Measurements from ENCODE around the gene DCBLD1. TPM values are rescaled to one million over a fixed set of nuclear protein-coding genes. Genes with fewer than 3 reads are reported as not detected.

DCBLD1 gene
- total RNA-seq, 1 donor from 2014 or later: 9.1 TPM

GRCh38 chr6:117552618-117553017 is 70.1 kb downstream of the DCBLD1 start:
- H3K27me3 Mint-ChIP-seq (ENCODE audit: low read depth): no peaks in the 10 kb centered on the region
- H3K27ac Mint-ChIP-seq (ENCODE audit: unreplicated experiment): no peak overlapping the region
- peaks cover 4% of the 10 kb centered on the region for H3K4me1 Mint-ChIP-seq
- TF ChIP-seq CTCF (conservative IDR thresholded peaks at IDR 0.05): no peak
- no peaks in the 10 kb centered on the region for H3K9me3 Mint-ChIP-seq
- no peak for DNase-seq (ENCODE audit: low read depth, low spot score)
- no peaks in the 10 kb centered on the region for H3K36me3 Mint-ChIP-seq (ENCODE audit: low read depth)
- no peak overlapping the region for H3K4me3 Mint-ChIP-seq

- no peak for DNase-seq (ENCODE audit: low read depth, low spot score)
- no peak for TF ChIP-seq CTCF (conservative IDR thresholded peaks at IDR 0.05)
- Mint-ChIP-seq H3K27me3 (ENCODE audit: low read depth) (no peaks in the 10 kb centered on the region), H3K9me3 (no peaks in the 10 kb centered on the region), H3K4me1 (peaks cover 4% of the 10 kb centered on the region), H3K27ac (ENCODE audit: unreplicated experiment) (no peak overlapping the region), H3K4me3 (no peak overlapping the region), H3K36me3 (ENCODE audit: low read depth) (no peaks in the 10 kb centered on the region)
Observed at GRCh38 chr6:117553142-117553541, 70.7 kb downstream of the DCBLD1 start.

GRCh38 chr6:117555262-117555849 is 72.9 kb downstream of the DCBLD1 start:
- TF ChIP-seq CTCF (conservative IDR thresholded peaks at IDR 0.05): no peak

GRCh38 chr6:117555882-117556498 is 73.5 kb downstream of the DCBLD1 start:
- DNase-seq (ENCODE audit: low read depth, low spot score): peak; percentile 62
- Mint-ChIP-seq H3K4me1 (peaks cover 4% of the 10 kb centered on the region), H3K4me3 (no peak overlapping the region), H3K36me3 (ENCODE audit: low read depth) (no peaks in the 10 kb centered on the region), H3K9me3 (no peaks in the 10 kb centered on the region), H3K27me3 (ENCODE audit: low read depth) (no peaks in the 10 kb centered on the region), H3K27ac (ENCODE audit: unreplicated experiment) (no peak overlapping the region)
- TF ChIP-seq CTCF (conservative IDR thresholded peaks at IDR 0.05): peak; percentile 97

More at GRCh38 chr6:117555262-117555849, 72.9 kb downstream of the DCBLD1 start:
- Mint-ChIP-seq H3K27ac (ENCODE audit: unreplicated experiment) (no peak overlapping the region), H3K9me3 (no peaks in the 10 kb centered on the region), H3K4me1 (peaks cover 4% of the 10 kb centered on the region), H3K4me3 (no peak overlapping the region), H3K27me3 (ENCODE audit: low read depth) (no peaks in the 10 kb centered on the region), H3K36me3 (ENCODE audit: low read depth) (no peaks in the 10 kb centered on the region)
- DNase-seq (ENCODE audit: low read depth, low spot score): no peak

GRCh38 chr6:117557951-117558350 is 75.5 kb downstream of the DCBLD1 start:
- Mint-ChIP-seq H3K27me3 (ENCODE audit: low read depth) (no peaks in the 10 kb centered on the region), H3K9me3 (no peaks in the 10 kb centered on the region), H3K36me3 (ENCODE audit: low read depth) (peaks cover under 1% of the 10 kb centered on the region), H3K4me1 (peaks cover 4% of the 10 kb centered on the region), H3K27ac (ENCODE audit: unreplicated experiment) (no peak overlapping the region), H3K4me3 (no peak overlapping the region)
- no peak for TF ChIP-seq CTCF (conservative IDR thresholded peaks at IDR 0.05)
- DNase-seq (ENCODE audit: low read depth, low spot score): no peak

Measured in neural crest cell (in vitro differentiated cells).